ENCODE results near the gene E2F3.
A peak's percentile ranks its signal among the peaks of the same experiment; 100 is the strongest.

The E2F3 gene

DNA sequence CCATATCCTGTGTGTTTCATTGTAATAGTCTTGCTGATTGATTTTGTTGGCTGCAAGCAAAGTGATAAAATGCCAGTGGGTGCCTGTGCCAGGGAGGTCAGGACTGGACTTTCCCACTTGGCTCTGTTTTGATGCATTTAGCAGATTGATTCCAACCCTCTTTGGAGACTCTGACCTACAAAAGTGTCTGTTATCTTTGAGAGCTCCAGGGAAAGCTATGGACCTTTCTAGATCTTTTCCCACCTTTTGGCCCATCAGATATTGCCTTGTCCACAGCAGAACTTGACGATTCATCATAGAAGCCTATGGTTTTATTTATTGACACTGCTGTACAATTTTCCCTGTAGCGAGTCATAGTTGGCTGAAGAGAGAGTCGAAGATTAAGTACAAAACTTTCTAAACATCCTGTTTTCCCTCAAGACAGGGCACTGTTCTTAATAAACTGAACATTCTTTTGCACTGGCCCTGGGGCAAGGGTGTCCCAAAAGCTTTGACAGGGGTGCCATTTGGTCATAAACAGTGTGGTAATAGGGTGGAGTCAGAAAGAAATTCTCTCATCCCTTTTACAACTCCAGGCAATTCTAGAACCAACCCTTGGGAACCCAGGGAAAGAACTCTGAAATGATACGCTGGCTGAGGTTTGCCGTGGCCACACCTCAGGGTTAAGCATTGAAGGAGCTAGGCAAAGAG is 53.7 kb downstream of the E2F3 start:
- DNase-seq (ENCODE audit: low spot score) = no peak
- TF ChIP-seq, protein P1, sequence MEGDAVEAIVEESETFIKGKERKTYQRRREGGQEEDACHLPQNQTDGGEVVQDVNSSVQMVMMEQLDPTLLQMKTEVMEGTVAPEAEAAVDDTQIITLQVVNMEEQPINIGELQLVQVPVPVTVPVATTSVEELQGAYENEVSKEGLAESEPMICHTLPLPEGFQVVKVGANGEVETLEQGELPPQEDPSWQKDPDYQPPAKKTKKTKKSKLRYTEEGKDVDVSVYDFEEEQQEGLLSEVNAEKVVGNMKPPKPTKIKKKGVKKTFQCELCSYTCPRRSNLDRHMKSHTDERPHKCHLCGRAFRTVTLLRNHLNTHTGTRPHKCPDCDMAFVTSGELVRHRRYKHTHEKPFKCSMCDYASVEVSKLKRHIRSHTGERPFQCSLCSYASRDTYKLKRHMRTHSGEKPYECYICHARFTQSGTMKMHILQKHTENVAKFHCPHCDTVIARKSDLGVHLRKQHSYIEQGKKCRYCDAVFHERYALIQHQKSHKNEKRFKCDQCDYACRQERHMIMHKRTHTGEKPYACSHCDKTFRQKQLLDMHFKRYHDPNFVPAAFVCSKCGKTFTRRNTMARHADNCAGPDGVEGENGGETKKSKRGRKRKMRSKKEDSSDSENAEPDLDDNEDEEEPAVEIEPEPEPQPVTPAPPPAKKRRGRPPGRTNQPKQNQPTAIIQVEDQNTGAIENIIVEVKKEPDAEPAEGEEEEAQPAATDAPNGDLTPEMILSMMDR (IDR thresholded peaks at IDR 0.05; ENCODE audit: extremely low read depth, insufficient read depth, missing control alignments) = no peak
- in situ Hi-C loops (cut with MboI; ENCODE audit: low pct_unique_long_range_greater_than_20kb, low sequenced_read_pairs, unreplicated experiment) = no loop called here

DNA sequence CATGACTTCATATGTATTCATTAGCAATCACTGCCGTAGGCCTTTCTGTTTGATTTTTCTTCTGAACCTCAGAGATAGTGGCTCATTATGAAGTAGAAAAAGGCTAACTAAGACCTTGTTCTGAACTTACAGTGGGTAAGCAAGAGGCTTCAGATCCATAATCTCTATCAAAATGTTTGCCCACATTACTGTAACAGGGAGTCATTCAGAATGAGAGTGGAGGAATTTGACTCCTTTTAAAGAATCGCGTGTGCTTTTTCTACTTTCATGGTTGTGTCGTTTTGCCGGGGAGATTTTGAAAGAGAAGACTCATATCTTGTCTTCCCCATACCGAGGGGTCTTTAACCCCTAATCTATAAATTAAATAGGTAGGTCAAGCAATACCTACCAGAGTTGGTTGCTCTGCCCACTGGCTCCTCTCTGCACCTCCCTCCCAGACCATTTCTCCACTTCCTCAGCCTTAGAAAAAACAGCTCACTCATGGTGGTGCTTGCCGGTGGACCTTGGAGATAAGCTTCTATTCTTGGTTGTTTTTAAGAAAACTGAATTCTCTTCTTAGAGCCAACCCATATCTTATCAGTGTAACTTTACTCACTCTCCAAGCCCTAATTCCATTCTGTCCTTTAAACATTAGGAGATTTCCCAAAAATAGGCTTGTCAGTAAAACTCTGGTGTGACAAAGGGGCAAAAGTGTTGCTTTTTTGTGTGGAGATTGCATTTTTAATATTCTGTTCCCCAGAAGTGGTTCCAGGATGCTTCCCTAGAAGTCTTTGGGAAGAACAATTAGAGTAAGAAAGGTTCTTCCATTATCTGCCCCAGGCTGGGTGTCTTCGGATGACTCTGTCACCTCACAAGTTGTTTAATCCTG is 56.6 kb downstream of the E2F3 start:
- in situ Hi-C loops (cut with MboI; ENCODE audit: low pct_unique_long_range_greater_than_20kb, low sequenced_read_pairs, unreplicated experiment) = no loop called here
- TF ChIP-seq, protein P1 (IDR thresholded peaks at IDR 0.05; ENCODE audit: extremely low read depth, insufficient read depth, missing control alignments) = no peak
- DNase-seq (ENCODE audit: low spot score) = no peak

DNA sequence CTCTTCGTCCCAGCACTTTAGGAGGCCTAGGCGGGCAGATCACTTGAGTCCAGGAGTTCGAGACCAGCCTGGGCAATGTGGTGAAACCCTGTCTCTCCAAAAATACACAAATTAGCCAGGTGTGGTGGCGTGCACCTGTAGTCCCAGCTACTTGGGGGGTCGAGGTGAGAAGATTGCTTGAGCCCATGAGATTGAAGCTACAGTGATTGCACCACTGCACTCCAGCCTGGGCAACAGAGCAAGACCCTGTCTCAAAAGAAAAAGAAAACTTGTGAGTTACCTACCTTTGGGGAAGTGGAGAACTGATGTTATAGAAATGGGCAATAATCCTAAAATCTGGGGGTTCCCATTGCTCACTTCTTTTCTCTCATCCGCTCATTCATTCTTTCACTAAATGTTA is 58.0 kb downstream of the E2F3 start:
- no peak for DNase-seq (ENCODE audit: low spot score)
- in situ Hi-C loops (cut with MboI; ENCODE audit: low pct_unique_long_range_greater_than_20kb, low sequenced_read_pairs, unreplicated experiment) = no loop called here
- TF ChIP-seq, protein P1 (IDR thresholded peaks at IDR 0.05; ENCODE audit: extremely low read depth, insufficient read depth, missing control alignments) = no peak

DNA sequence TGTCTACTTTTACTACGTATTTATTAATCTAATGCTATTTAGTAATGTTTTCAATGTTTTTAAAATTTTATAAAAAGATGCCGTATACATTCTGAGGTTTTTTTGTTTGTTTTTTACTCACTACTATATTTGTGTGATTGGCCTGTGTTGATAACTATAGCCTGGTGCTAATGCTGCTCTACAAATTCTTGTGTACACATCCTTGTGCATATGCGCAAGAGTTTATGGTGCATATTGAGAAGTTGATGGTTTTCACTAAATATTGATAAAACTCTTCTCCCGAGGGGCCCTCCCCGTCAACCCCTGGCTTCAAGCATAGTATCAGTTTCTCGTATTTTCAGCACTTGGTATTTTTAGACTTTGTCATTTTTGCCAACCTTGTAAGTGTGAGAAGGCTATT is 59.9 kb downstream of the E2F3 start:
- in situ Hi-C loops (cut with MboI; ENCODE audit: low pct_unique_long_range_greater_than_20kb, low sequenced_read_pairs, unreplicated experiment) = no loop called here
- DNase-seq (ENCODE audit: low spot score) = no peak
- TF ChIP-seq, protein P1 (IDR thresholded peaks at IDR 0.05; ENCODE audit: extremely low read depth, insufficient read depth, missing control alignments) = no peak

DNA sequence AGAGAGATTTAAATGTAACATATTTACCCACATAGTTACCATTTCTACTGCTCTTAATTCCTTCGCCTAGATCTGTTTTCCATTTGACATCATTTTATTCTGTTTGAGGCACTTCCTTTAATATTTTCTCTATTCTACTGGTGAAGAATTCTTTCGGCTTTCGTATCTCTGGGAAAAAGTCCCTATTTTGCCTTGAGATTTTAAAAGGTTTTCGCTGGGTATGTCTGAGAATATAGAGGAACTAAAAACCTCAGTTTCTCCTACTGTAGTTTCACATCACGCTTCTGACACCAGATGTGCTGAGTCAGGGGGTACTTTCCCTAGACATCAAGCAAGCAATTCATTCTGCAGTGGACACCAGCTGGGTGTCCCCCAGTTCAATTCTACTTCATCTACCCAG is 61.7 kb downstream of the E2F3 start:
- peak; percentile 22 for DNase-seq (ENCODE audit: low spot score)
- TF ChIP-seq, protein P1 (IDR thresholded peaks at IDR 0.05; ENCODE audit: extremely low read depth, insufficient read depth, missing control alignments) = no peak
- in situ Hi-C loops (cut with MboI; ENCODE audit: low pct_unique_long_range_greater_than_20kb, low sequenced_read_pairs, unreplicated experiment) = no loop called here

DNA sequence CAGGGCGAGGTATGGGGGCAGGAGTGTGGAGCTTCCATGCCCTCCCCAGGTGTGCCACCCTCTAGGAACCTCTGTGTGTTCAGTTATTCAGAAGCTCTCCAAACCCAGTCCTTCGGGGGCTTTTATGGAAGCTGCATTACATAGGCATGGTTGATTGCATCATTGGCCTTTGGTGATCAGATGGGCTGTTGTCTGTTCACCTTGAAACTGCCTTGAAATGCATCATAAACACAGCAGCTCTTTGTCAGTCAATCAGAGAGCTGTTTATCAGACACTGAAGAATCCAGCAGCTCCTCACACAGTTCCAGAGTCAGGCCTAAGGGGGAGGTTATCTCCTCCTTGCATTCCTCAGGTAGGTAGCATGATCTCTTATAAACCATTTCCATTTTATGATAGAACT is 62.4 kb downstream of the E2F3 start:
- in situ Hi-C loops (cut with MboI; ENCODE audit: low pct_unique_long_range_greater_than_20kb, low sequenced_read_pairs, unreplicated experiment) = no loop called here
- TF ChIP-seq, protein P1 (IDR thresholded peaks at IDR 0.05; ENCODE audit: extremely low read depth, insufficient read depth, missing control alignments) = no peak
- DNase-seq (ENCODE audit: low spot score) = no peak

Data from GM13977 (cell line).